Germinal center (tissue), 1 donor: ENCODE measurements around the gene ARSB.
"Not testable (repeated sequence)": the region's sequence is repeated elsewhere in the genome, so short reads cannot be mapped to it uniquely, and the experiment has no call there.

ENCODE experiments used
- DNase-seq: peaks from one replicate; pipeline ENCODE4 v3.0.0; 2012; ENCODE audit warnings: mixed read lengths, low spot score

ARSB gene

DNA sequence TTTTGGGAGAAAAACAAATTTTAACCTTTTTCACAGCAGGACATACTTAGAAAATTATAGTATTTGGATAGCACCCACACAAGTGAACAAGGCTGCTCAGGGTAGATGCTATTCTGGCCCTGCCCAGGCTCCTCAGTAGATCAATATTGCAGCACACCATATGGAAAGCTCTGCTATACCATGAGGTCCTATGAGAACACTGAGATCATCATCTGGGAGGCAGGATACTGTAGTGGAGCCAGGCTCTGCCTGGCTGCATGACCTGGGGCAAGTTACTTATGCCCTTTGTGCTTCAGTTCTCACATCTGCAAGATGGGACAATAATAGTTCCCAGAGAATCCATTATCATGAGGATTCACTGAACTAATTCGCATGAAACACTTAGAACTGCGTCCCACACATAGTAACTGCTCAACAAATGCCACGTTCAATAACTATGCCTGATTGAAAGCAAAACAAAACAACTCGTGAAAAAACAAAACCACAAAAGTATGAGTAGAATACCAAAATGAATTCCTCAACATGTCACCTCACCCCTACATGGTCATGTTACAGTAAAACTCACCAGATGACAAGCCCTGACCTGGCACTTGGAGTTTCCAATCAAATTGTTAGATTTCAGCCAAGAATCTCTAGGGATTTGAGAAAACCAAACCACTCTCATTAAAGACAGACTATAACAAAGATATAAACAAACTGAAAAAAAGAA is 31.9 kb downstream of the ARSB start:
- DNase-seq, result no peak

DNA sequence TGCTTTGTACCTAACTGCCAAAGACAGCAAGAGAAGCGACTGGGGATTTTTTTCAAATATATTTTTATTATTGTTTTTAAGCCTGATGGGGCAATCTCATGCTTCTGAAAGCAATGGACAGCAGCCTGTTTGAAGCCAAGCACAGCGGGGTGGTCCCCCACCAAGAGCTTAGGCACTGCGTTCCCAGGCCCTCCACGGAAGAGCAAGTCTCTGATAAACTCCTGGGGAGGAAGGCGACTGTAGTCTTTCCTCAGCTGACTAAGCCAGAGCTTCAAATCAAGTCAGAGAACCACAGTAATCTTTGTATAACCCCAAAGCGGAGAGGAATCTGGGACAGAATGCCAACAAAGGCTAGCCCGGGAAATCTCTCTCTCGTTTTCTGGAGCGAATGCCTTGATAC is 54.4 kb downstream of the ARSB start:
- no peak for DNase-seq

- no peak for DNase-seq
These were observed 55.3 kb downstream of the ARSB start for GRCh38 chr5:78929833-78930232.

- no peak for DNase-seq
These were observed 57.3 kb downstream of the ARSB start for GRCh38 chr5:78927657-78928282.

GRCh38 chr5:78926252-78926651 is 58.9 kb downstream of the ARSB start:
- no peak for DNase-seq

GRCh38 chr5:78925129-78925876 is 59.8 kb downstream of the ARSB start:
- no peak for DNase-seq

DNA sequence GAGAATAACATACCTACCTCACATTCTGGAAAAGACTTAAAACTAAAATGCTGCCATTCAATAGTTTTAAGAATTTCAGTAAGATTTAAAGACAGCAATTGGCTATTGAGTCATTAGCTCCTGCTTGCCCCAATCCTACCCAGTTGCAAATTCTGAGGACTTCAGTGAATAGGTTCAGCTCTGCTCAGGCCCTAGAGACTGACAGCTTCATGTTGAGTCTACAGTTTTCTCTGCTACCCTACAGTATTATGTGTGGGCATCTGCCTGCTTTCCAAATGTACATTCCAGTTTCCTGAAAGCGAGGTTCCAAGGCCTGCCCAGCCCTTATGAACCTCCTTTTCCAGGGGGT is 61.5 kb downstream of the ARSB start:
- no peak for DNase-seq

DNA sequence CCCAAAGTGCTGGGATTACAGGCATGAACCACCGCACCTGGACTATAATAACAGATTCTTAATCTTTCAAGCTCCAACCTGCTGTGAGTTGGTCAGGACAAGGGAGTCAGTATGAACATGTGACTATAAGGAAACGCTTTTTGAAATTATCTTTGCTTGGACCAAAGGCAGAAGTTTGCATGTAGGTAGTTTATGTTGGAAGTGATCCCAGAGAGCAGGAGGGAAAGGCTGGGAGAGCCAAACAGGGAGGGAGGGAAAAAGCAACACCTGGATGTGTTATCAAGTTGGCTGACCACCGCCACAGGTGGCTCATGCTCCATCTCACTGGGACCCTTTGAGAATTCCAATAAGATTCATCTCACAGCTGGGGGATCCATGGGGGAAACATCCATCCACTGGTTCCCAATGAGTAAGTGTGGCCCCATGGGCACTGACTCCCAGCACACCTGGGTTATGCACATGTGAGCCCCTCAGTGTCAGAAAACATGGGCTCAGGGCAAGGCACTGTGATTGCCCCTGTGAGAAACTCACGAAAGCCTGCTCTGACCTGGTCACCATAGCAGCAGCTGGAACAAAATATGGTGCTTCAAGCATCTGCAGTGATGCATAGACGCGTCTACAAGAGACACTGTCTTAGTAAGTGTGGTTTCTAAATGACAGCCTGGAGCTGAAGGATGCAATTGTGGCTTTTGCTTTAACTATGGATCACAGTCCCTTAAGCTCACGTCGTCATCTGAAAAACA is 62.1 kb downstream of the ARSB start:
- no peak for DNase-seq

- no peak for DNase-seq
These were observed 64.5 kb downstream of the ARSB start for GRCh38 chr5:78920604-78921003.

GRCh38 chr5:78919796-78920195 is 65.3 kb downstream of the ARSB start:
- no peak for DNase-seq

- DNase-seq, result no peak
These were observed 69.1 kb downstream of the ARSB start for GRCh38 chr5:78916044-78916443.

GRCh38 chr5:78915170-78915569 is 69.9 kb downstream of the ARSB start:
- DNase-seq, result no peak

DNA sequence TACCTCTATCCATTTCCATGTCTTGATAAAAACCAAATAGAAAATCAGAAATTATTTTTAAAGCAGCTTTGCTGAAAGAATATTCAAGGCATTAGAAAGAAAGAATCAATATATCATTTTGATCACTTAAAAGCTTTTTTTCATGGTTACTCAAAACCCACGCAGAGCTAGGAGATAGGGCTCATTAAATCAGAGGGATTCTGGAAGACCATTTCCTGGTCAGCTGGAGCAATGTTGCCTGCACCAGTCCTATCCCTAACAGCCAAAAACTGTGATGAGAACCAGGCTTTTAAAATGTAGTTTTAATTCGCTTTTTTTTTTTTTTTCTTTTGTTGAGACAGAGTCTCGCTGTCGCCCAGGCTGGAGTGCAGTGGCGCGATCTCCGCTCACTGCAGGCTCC is 72.3 kb downstream of the ARSB start:
- no peak for DNase-seq

DNA sequence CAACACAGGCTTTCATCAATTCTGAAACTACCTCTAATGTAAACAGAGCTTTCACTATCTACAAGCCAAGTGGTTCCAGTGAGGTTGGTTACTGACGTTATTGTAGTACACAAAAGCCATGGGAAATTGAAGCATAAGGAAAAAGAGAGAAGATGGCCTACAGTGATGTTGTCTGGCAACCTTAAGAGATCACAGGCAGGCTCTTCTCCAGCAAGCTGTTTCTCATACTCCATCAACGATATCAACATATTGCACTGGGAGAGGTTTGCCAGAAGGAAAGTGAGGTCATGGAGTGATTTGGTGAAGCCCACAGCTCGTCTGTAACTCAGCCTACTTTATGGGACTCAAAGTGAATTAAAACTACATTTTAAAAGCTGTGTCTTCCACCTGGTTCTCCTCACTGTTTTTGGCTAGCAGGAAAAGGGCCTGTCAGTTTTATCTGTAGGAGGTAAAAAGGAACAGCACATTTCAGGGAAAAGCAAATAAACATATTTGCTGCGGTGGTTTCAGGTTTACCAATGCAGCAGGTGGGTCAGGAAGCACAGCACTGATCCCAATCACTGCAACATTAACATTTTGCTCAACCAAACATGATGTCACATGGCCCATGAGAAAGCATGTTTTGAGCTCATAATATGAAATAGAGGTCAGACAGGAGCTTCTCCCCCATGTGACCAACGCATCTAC is 72.9 kb downstream of the ARSB start:
- DNase-seq, result no peak

DNA sequence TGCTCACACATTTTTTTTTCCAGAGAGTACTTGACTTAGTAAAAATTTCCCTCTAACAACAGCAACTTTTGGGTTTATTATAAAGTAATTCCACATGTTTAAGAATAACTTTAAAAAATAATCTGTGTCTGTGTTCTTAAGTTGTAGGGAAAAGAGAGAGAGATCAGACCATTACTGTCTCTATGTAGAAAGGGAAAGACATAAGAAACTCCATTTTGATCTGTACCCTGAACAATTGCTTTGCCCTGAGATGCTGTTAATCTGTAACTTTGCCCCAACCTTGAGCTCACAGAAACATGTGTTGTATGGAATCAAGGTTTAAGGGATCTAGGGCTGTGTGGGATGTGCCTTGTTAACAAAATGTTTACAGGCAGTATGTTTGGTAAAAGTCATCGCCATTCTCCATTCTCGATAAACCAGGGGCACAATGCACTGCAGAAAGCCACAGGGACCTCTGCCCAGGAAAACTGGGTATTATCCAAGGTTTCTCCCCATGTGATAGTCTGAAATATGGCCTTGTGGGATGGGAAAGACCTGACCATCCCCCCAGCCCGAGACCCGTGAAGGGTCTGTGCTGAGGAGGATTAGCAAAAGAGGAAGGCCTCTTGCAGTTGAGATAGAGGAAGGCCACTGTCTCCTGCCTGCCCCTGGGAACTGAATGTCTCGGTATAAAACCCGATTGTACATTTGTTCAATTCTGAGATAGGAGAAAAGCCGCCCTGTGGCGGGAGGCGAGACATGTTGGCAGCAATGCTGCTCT is 75.7 kb downstream of the ARSB start:
- not testable (repeated sequence) for DNase-seq

DNA sequence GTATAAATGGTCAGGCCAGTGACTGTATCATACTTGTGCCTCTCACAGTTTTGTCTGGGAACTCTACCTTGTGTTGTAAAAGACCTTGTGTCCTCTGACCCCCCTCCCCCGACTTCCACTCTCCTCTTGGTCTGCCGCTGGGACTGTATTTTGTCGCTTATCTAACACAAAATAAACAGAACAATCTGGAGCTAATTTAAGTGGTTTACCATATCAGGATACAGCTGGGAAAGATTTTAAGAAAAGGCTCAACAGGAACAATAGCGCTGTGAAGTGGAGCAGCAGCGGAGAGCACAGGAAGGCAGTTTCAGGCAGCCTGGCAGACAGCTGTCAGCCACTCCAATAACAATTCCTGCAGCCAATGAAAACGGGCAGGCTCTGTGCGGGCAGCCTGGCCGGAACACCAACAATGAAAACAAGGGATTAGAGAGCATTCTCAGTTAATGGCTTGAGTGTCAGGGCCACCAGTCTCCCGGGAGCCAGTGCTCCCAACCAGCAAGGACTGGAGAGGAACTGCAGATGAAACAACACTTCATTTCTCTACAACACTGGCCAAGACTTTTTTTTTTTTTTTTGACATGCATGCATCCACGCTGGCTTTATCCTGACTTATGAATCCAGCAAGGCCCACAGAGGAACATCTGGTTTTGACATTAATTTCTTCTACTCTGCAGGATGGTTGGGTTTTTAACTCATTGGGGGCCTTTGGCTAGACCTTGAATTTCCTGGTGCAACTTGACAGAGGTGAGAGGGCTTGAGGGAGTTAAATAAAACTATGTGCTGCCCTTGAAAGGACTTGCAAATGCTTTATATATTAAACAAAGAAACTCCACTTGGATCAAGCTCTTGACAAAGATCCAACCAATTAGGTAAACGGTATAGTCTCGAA is 76.7 kb downstream of the ARSB start:
- no peak for DNase-seq

DNA sequence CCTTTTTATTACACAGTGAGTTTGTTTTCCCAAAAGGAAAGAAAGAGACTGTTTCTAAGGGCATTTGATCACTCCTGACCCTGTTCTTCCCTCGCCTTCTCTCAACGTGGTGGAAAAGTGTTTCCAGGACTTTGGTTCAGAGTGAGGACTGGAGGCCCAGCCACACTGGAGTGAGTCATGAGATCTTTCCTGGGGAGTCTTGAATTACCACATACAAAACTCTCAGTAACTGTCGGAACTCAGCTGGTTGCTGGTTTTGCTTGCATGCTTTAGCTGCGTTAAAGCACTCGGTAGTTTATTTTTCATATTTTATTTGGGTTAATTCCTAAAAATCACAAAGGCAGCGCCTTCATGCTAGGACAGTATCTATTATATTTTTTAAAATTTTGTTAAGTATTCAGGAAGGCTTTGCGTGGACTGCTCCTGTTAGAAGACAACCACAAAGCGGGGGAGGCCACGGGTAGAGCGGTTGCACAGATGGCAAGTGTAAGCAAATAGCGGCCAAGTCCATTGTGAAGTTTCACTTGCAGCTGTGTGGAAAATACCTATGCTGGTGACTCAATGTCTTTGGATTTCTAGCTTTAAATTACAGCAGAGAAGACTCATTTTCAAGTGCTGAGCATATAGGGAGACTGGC is 77.7 kb downstream of the ARSB start:
- DNase-seq, result no peak

GRCh38 chr5:78905084-78905938 is 79.8 kb downstream of the ARSB start:
- DNase-seq, result no peak

- DNase-seq, result no peak
These were observed 81.2 kb downstream of the ARSB start for GRCh38 chr5:78903861-78904260.
